Activated B cell treated with CpG ODN at 0.5 μM for 24 hours (primary cell): ENCODE results near the gene NR1H2. TPM values are rescaled to one million over a fixed set of nuclear protein-coding genes. Genes with fewer than 3 reads are reported as not detected.

ENCODE experiments used
- ATAC-seq: fragments of 200-7000 bp; cut with Tn5 transposase; one replicate; pipeline ENCODE4 v1.10.0; 2021; ENCODE audit warnings: low read depth, mild to moderate bottlenecking, moderate library complexity
- CTCF ChIA-PET: fragments of 350-600 bp; sonication (Branson Sonifier 250); formaldehyde crosslinking; loops from one replicate; lab custom pipeline; 2021; ENCODE audit warnings: antibody characterized with exemption; lab: Charles Lee
- POLR2A ChIA-PET: fragments of 350-600 bp; sonication (Branson Sonifier 250); formaldehyde crosslinking; loops from one replicate; lab custom pipeline; 2021; ENCODE audit warnings: antibody characterized with exemption; lab: Charles Lee
- DNase-seq: peaks from one replicate; pipeline ENCODE4 v3.0.0; 2022
- H3K27ac Mint-ChIP-seq: one replicate; pipeline ENCODE4 v1.8.0; 2020; ENCODE audit warnings: mixed read lengths
- H3K27me3 Mint-ChIP-seq: one replicate; pipeline ENCODE4 v1.8.0; 2021; ENCODE audit warnings: mixed read lengths
- H3K36me3 Mint-ChIP-seq: one replicate; pipeline ENCODE4 v1.8.0; 2021; ENCODE audit warnings: low read depth, mixed read lengths
- H3K4me1 Mint-ChIP-seq: one replicate; pipeline ENCODE4 v1.8.0; 2021; ENCODE audit warnings: mixed read lengths
- H3K4me3 Mint-ChIP-seq: one replicate; pipeline ENCODE4 v1.8.0; 2020; ENCODE audit warnings: mild to moderate bottlenecking, mixed read lengths
- H3K9me3 Mint-ChIP-seq: one replicate; pipeline ENCODE4 v1.8.0; 2020; ENCODE audit warnings: mixed read lengths
- CTCF ChIP-seq: fragments of 200-600 bp; IDR thresholded peaks from one replicate; pipeline ENCODE4 v1.8.0; 2022; ENCODE audit warnings: antibody characterized with exemption, mild to moderate bottlenecking
- intact Hi-C: fragments of 100-400 bp; cut with micrococcal nuclease; formaldehyde crosslinking; loops from one replicate; pipeline ENCODE4 v1.15.1; 2024
- total RNA-seq: library from RNA; stranded (reverse); gene quantifications from 2 replicates; pipeline ENCODE4 v1.2.3, GENCODE V29; 2022

The NR1H2 gene
- total RNA-seq, 1 donor from 2014 or later = 79.5 TPM

GRCh38 chr19:50402544-50403301 lies 26.5 kb downstream of the NR1H2 start:
- no peaks in the 10 kb centered on the region for H3K4me1 Mint-ChIP-seq
- POLR2A ChIA-PET = interaction anchor here (0.6 kb wide), 1 partner anchor 353 kb away, joined by 3 read pairs; no protein-coding TSS in a partner anchor
- ATAC-seq = no peak
- H3K27me3 Mint-ChIP-seq = no peaks in the 10 kb centered on the region
- TF ChIP-seq CTCF = no peak
- DNase-seq = no peak
- intact Hi-C loops = no loop called here
- H3K4me3 Mint-ChIP-seq = no peak overlapping the region
- CTCF ChIA-PET = no interaction called here
- H3K9me3 Mint-ChIP-seq = no peaks in the 10 kb centered on the region
- no peak overlapping the region for H3K27ac Mint-ChIP-seq
- peaks cover 43% of the 10 kb centered on the region for H3K36me3 Mint-ChIP-seq

GRCh38 chr19:50406156-50406820 lies 30.0 kb downstream of the NR1H2 start:
- DNase-seq (no peak), ATAC-seq (no peak)
- Mint-ChIP-seq H3K27ac (no peak overlapping the region), H3K4me1 (no peaks in the 10 kb centered on the region), H3K36me3 (peaks cover 49% of the 10 kb centered on the region), H3K9me3 (no peaks in the 10 kb centered on the region), H3K27me3 (no peaks in the 10 kb centered on the region), H3K4me3 (no peak overlapping the region)
- intact Hi-C loops = no loop called here
- POLR2A ChIA-PET = no interaction called here
- no peak for TF ChIP-seq CTCF
- CTCF ChIA-PET = no interaction called here

GRCh38 chr19:50406829-50407228 lies 30.6 kb downstream of the NR1H2 start:
- no peak for ATAC-seq
- POLR2A ChIA-PET = no interaction called here
- DNase-seq = no peak
- no peak for TF ChIP-seq CTCF
- CTCF ChIA-PET = no interaction called here
- peaks cover 49% of the 10 kb centered on the region for H3K36me3 Mint-ChIP-seq
- no peak overlapping the region for H3K4me3 Mint-ChIP-seq
- H3K4me1 Mint-ChIP-seq = no peaks in the 10 kb centered on the region
- no peaks in the 10 kb centered on the region for H3K9me3 Mint-ChIP-seq
- H3K27me3 Mint-ChIP-seq = no peaks in the 10 kb centered on the region
- intact Hi-C loops = no loop called here
- H3K27ac Mint-ChIP-seq = no peak overlapping the region

- H3K27ac Mint-ChIP-seq = no peak overlapping the region
- DNase-seq = no peak
- intact Hi-C loops = no loop called here
- ChIA-PET POLR2A (interaction anchor here (1.1 kb wide), 1 partner anchor 33 kb away, joined by 3 read pairs; the partner anchor contains the start of gene NR1H2), CTCF (no interaction called here)
- peaks cover under 1% of the 10 kb centered on the region for H3K4me1 Mint-ChIP-seq
- ATAC-seq = no peak
- H3K36me3 Mint-ChIP-seq = peaks cover 36% of the 10 kb centered on the region
- H3K9me3 Mint-ChIP-seq = no peaks in the 10 kb centered on the region
- H3K27me3 Mint-ChIP-seq = no peaks in the 10 kb centered on the region
- H3K4me3 Mint-ChIP-seq = no peak overlapping the region
- no peak for TF ChIP-seq CTCF
These were observed 33.1 kb downstream of the NR1H2 start for GRCh38 chr19:50409347-50409746.

GRCh38 chr19:50410109-50410508 lies 33.9 kb downstream of the NR1H2 start:
- H3K9me3 Mint-ChIP-seq = no peaks in the 10 kb centered on the region
- H3K4me1 Mint-ChIP-seq = peaks cover 8% of the 10 kb centered on the region
- no peak overlapping the region for H3K4me3 Mint-ChIP-seq
- ATAC-seq = no peak
- intact Hi-C loops = no loop called here
- no peak for DNase-seq
- peaks cover 35% of the 10 kb centered on the region for H3K36me3 Mint-ChIP-seq
- no peaks in the 10 kb centered on the region for H3K27me3 Mint-ChIP-seq
- no peak overlapping the region for H3K27ac Mint-ChIP-seq
- TF ChIP-seq CTCF = no peak
- CTCF ChIA-PET = interaction anchor here (0.8 to 1.0 kb wide), 2 partner anchors 21 to 41 kb away, joined by 3 read pairs; no protein-coding TSS in a partner anchor
- POLR2A ChIA-PET = interaction anchor here (0.7 kb wide), 1 partner anchor 25 kb away, joined by 3 read pairs; no protein-coding TSS in a partner anchor
